ENCODE measurements around the gene PFKFB4. TPM values are rescaled to one million over a fixed set of nuclear protein-coding genes. Genes with fewer than 3 reads are reported as not detected.
A peak's percentile ranks its signal among the peaks of the same experiment; 100 is the strongest.

The PFKFB4 gene
- polyA plus RNA-seq, 1 of the 3 experiments (the other 2 are of a cell fraction), result 5.7 TPM

DNA sequence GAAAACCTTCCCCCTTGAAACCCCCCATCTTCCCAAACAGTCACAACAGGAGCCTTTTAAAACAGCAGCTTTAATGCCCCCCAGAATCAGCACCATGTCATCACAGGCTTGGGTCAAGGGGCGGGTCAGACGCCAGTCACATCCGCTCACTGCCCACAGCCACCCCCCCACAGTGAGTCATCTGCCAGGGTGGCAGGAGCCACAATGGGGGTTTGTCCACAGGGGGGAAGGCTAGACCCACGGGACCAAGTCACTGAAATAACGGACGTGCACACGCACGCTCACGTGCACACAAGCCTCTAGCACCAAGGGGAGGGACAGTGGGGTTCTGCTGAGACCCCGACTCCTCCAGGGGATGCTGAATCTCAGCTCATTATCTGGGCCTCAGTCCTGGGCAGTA, 7.4 kb upstream of the PFKFB4 start:
- Histone ChIP-seq H3K9ac (peak overlapping the region; percentile 57; the same call in 1 of the 2 replicates), H2AFZ (ENCODE audit: low read depth) (0 out of 2 replicates have a peak overlapping the region, but pooled peaks have one; percentile 30), H4K20me1 (ENCODE audit: insufficient read depth) (no peaks in the 10 kb centered on the region), H3K4me2 (peak overlapping the region; percentile 65), H3K9me3 (no peaks in the 10 kb centered on the region), H3K27me3 (ENCODE audit: insufficient read depth) (no peaks in the 10 kb centered on the region), H3K4me3 (ENCODE audit: low read depth in 2 of 2, low read length in 1 of 2) (no peak overlapping the region), H3K27ac (ENCODE audit: low read depth in 2 of 2, low read length in 1 of 2) (peak overlapping the region; percentile 83 to 93; a peak in 3 of 4 replicates), H3F3A (replicated peaks; ENCODE audit: insufficient read depth) (peaks cover 24% of the 10 kb centered on the region), H3K36me3 (replicated peaks in 1 of 2; ENCODE audit: control insufficient read depth in 1 of 2, insufficient read depth in 2 of 2, low read length in 1 of 2) (no peaks in the 10 kb centered on the region), H3K4me1 (ENCODE audit: control insufficient read depth in 1 of 2, insufficient read depth in 2 of 2, low read depth in 1 of 2, low read length in 1 of 2) (peaks cover 49 to 73% of the 10 kb centered on the region in 2 experiments; a peak in 3 of 4 replicates), H3K9me2 (no peaks in the 10 kb centered on the region), H3K79me2 (ENCODE audit: insufficient read depth) (no peaks in the 10 kb centered on the region)
- WGBS (ENCODE audit: low lambda C conversion rate), result 39% methylated on average over 10 of the region's 10 CpGs
- DNase-seq, result no peak
- CTCF ChIA-PET, result interaction anchor here (1.5 kb wide), 1 partner anchor 99 kb away, joined by 4 read pairs; no protein-coding TSS in a partner anchor
- POLR2A ChIA-PET, result no interaction called here
- no peak; the same call in 1 of the 2 replicates for TF ChIP-seq RXRA (IDR thresholded peaks at IDR 0.05; ENCODE audit: borderline replicate concordance, low read depth)
- TF ChIP-seq NRF1 (IDR thresholded peaks at IDR 0.05; ENCODE audit: low read depth, low read length), result no peak
- no peak for TF ChIP-seq MAX (IDR thresholded peaks at IDR 0.05; ENCODE audit: low read depth)
- TF ChIP-seq TCF12 (IDR thresholded peaks at IDR 0.05), result peak; percentile 61; the same call in 1 of the 2 replicates
- peak; percentile 87; the same call in 1 of the 2 replicates for TF ChIP-seq JUND (IDR thresholded peaks at IDR 0.05)
- TF ChIP-seq, protein P1, sequence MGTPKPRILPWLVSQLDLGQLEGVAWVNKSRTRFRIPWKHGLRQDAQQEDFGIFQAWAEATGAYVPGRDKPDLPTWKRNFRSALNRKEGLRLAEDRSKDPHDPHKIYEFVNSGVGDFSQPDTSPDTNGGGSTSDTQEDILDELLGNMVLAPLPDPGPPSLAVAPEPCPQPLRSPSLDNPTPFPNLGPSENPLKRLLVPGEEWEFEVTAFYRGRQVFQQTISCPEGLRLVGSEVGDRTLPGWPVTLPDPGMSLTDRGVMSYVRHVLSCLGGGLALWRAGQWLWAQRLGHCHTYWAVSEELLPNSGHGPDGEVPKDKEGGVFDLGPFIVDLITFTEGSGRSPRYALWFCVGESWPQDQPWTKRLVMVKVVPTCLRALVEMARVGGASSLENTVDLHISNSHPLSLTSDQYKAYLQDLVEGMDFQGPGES (IDR thresholded peaks at IDR 0.05; ENCODE audit: low read depth, low read length), result no peak
- TF ChIP-seq FOSL2 (IDR thresholded peaks at IDR 0.05; ENCODE audit: borderline replicate concordance, low read depth), result peak; percentile 90; the same call in 1 of the 2 replicates
- no peak for TF ChIP-seq RCOR1 (IDR thresholded peaks at IDR 0.05; ENCODE audit: low read length)
- TF ChIP-seq FOXJ3 (CRISPR knock-in tag; IDR thresholded peaks at IDR 0.05), result no peak
- TF ChIP-seq FOXM1 (IDR thresholded peaks at IDR 0.05; ENCODE audit: low read depth), result no peak
- TF ChIP-seq GABPA (IDR thresholded peaks at IDR 0.05; ENCODE audit: low read depth), result no peak
- TF ChIP-seq TAF1 (IDR thresholded peaks at IDR 0.05; ENCODE audit: borderline replicate concordance, low read depth, low read length), result no peak
- no peak for TF ChIP-seq RFX5 (IDR thresholded peaks at IDR 0.05; ENCODE audit: low read length)
- TF ChIP-seq, protein P2, sequence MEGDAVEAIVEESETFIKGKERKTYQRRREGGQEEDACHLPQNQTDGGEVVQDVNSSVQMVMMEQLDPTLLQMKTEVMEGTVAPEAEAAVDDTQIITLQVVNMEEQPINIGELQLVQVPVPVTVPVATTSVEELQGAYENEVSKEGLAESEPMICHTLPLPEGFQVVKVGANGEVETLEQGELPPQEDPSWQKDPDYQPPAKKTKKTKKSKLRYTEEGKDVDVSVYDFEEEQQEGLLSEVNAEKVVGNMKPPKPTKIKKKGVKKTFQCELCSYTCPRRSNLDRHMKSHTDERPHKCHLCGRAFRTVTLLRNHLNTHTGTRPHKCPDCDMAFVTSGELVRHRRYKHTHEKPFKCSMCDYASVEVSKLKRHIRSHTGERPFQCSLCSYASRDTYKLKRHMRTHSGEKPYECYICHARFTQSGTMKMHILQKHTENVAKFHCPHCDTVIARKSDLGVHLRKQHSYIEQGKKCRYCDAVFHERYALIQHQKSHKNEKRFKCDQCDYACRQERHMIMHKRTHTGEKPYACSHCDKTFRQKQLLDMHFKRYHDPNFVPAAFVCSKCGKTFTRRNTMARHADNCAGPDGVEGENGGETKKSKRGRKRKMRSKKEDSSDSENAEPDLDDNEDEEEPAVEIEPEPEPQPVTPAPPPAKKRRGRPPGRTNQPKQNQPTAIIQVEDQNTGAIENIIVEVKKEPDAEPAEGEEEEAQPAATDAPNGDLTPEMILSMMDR (IDR thresholded peaks at IDR 0.05), result peak; percentile 30; the same call in 1 of the 2 replicates
- TF ChIP-seq SMC3 (IDR thresholded peaks at IDR 0.05; ENCODE audit: low read depth, low read length), result no peak
- no peak for TF ChIP-seq GATA2 (CRISPR knock-in tag; IDR thresholded peaks at IDR 0.05)
- no peak for TF ChIP-seq EZH2phosphoT487 (IDR thresholded peaks at IDR 0.05; ENCODE audit: borderline replicate concordance, low read depth)
- 0 out of 2 replicates have a peak, but pooled peaks have one; percentile 29 for TF ChIP-seq REST (IDR thresholded peaks at IDR 0.05; ENCODE audit: low read depth, low read length)
- no peak for TF ChIP-seq USF2 (IDR thresholded peaks at IDR 0.05; ENCODE audit: borderline replicate concordance, low read depth, low read length)
- no peak for TF ChIP-seq ELF1 (IDR thresholded peaks at IDR 0.05)
- TF ChIP-seq YY1 (IDR thresholded peaks at IDR 0.05; ENCODE audit: low read depth), result 0 out of 2 replicates have a peak, but pooled peaks have one; percentile 16
- no peak for TF ChIP-seq USF1 (IDR thresholded peaks at IDR 0.05; ENCODE audit: borderline replicate concordance, low read depth)
- TF ChIP-seq, protein P3, sequence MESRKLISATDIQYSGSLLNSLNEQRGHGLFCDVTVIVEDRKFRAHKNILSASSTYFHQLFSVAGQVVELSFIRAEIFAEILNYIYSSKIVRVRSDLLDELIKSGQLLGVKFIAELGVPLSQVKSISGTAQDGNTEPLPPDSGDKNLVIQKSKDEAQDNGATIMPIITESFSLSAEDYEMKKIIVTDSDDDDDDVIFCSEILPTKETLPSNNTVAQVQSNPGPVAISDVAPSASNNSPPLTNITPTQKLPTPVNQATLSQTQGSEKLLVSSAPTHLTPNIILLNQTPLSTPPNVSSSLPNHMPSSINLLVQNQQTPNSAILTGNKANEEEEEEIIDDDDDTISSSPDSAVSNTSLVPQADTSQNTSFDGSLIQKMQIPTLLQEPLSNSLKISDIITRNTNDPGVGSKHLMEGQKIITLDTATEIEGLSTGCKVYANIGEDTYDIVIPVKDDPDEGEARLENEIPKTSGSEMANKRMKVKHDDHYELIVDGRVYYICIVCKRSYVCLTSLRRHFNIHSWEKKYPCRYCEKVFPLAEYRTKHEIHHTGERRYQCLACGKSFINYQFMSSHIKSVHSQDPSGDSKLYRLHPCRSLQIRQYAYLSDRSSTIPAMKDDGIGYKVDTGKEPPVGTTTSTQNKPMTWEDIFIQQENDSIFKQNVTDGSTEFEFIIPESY (IDR thresholded peaks at IDR 0.05; ENCODE audit: borderline replicate concordance, low read depth), result no peak
